ENCODE measurements around the gene CYP4F12. TPM values are rescaled to one million over a fixed set of nuclear protein-coding genes. Genes with fewer than 3 reads are reported as not detected.

Gene CYP4F12
- polyA plus RNA-seq (ENCODE audit: insufficient read length in 12 of 12) = 1 to 10 TPM in 4 of 12 donors, under 1 TPM in 7, not detected in 1; 0.20 to 9.4 (median 0.73) TPM
- long read RNA-seq, donor 1, transcript CYP4F12-214 (3 exons, 550 nt) = major isoform, 6 of 10 reads
- long read RNA-seq, donor 1, partial matches to known transcripts = 0 of 10 reads
- long read RNA-seq, donor 1, other reads (novel, unspliced or antisense) = 0 of 10 reads
- long read RNA-seq, donor 2 = 0 reads
- long read RNA-seq, donor 3 = 0 reads
- long read RNA-seq, donor 4 = 0 reads
- long read RNA-seq, donor 5 = 0 reads
- long read RNA-seq, donor 6 = 0 reads
- long read RNA-seq, donor 7 = 0 reads
- long read RNA-seq, donor 8 = 0 reads
- long read RNA-seq, donor 9 = 0 reads
- long read RNA-seq, donor 10, partial matches to known transcripts = 0 of 1 reads
- long read RNA-seq, donor 10, other reads (novel, unspliced or antisense) = 0 of 1 reads
- long read RNA-seq, donor 11 = 0 reads

- peak; percentile 13 for DNase-seq
Observed at GRCh38 chr19:15672580-15673175, at the start of gene CYP4F12. TSS of gene CYP4F12 (plus strand) at chr19:15673087. CDS start at chr19:15673530, 443 bp downstream.

GRCh38 chr19:15623711-15624318 lies 49.1 kb upstream of the CYP4F12 start:
- no peak for DNase-seq

GRCh38 chr19:15628236-15629002 lies 44.5 kb upstream of the CYP4F12 start:
- DNase-seq = no peak

- peak; percentile 54 for DNase-seq
Observed at GRCh38 chr19:15629003-15629880, 43.6 kb upstream of the CYP4F12 start.

- DNase-seq = no peak
Observed at GRCh38 chr19:15631817-15632216, 41.1 kb upstream of the CYP4F12 start.

- DNase-seq = no peak
Observed at GRCh38 chr19:15633082-15633835, 39.6 kb upstream of the CYP4F12 start.

- no peak for DNase-seq
Observed at GRCh38 chr19:15634105-15634504, 38.8 kb upstream of the CYP4F12 start.

- no peak for DNase-seq
Observed at GRCh38 chr19:15635016-15635805, 37.7 kb upstream of the CYP4F12 start.

- no peak for DNase-seq
Observed at GRCh38 chr19:15636026-15636425, 36.9 kb upstream of the CYP4F12 start.

GRCh38 chr19:15639596-15639995 lies 33.3 kb upstream of the CYP4F12 start:
- no peak for DNase-seq

- DNase-seq = no peak
Observed at GRCh38 chr19:15640294-15640903, 32.5 kb upstream of the CYP4F12 start, which contains the start of gene CYP4F3. TSS of gene CYP4F3 (plus strand) at chr19:15640897. CDS start at chr19:15641416, 519 bp downstream.

GRCh38 chr19:15640904-15641597 lies 31.8 kb upstream of the CYP4F12 start:
- no peak for DNase-seq

- no peak for DNase-seq
Observed at GRCh38 chr19:15641901-15642491, 30.9 kb upstream of the CYP4F12 start.

- no peak for DNase-seq
Observed at GRCh38 chr19:15642807-15643206, 30.1 kb upstream of the CYP4F12 start.

GRCh38 chr19:15643387-15643786 lies 29.5 kb upstream of the CYP4F12 start:
- no peak for DNase-seq

GRCh38 chr19:15644066-15644741 lies 28.7 kb upstream of the CYP4F12 start:
- no peak for DNase-seq

GRCh38 chr19:15644816-15645215 lies 28.1 kb upstream of the CYP4F12 start:
- DNase-seq = no peak
